GM12872 (cell line): ENCODE data around the gene CNKSR3.

Source experiments
- CTCF ChIP-seq: IDR thresholded peaks from 3 replicates; pipeline ENCODE4 v1.5.1; 2011; ENCODE audit warnings: low read depth, mild to moderate bottlenecking, low read length, moderate library complexity; ENCODE audit not compliant: insufficient read depth

Gene CNKSR3

GRCh38 chr6:154461348-154461747 lies 49.1 kb downstream of the CNKSR3 start:
- TF ChIP-seq CTCF = no peak

GRCh38 chr6:154460306-154461071 lies 50.0 kb downstream of the CNKSR3 start:
- no peak for TF ChIP-seq CTCF

GRCh38 chr6:154459513-154459912 lies 51.0 kb downstream of the CNKSR3 start:
- TF ChIP-seq CTCF = no peak

- TF ChIP-seq CTCF = no peak
Measured at GRCh38 chr6:154458565-154459470, 51.7 kb downstream of the CNKSR3 start.

- TF ChIP-seq CTCF = no peak
Measured at GRCh38 chr6:154457881-154458284, 52.6 kb downstream of the CNKSR3 start.

- no peak for TF ChIP-seq CTCF
Measured at GRCh38 chr6:154457046-154457713, 53.3 kb downstream of the CNKSR3 start.

- no peak for TF ChIP-seq CTCF
Measured at GRCh38 chr6:154453329-154453728, 57.2 kb downstream of the CNKSR3 start.
